Measurements from ENCODE around the gene ZFYVE21.

The ZFYVE21 gene

GRCh38 chr14:103725001-103725682, 9.5 kb downstream of the ZFYVE21 start:
- DNase-seq (ENCODE audit: low read depth, low spot score): no peak

- no peak for DNase-seq (ENCODE audit: low read depth, low spot score)
Measured at GRCh38 chr14:103725739-103726395, 10.3 kb downstream of the ZFYVE21 start.

- no peak for DNase-seq (ENCODE audit: low read depth, low spot score)
Measured at GRCh38 chr14:103726474-103726873, 10.9 kb downstream of the ZFYVE21 start.

- DNase-seq (ENCODE audit: low read depth, low spot score): no peak
Measured at GRCh38 chr14:103727313-103727980, 11.8 kb downstream of the ZFYVE21 start.

DNA sequence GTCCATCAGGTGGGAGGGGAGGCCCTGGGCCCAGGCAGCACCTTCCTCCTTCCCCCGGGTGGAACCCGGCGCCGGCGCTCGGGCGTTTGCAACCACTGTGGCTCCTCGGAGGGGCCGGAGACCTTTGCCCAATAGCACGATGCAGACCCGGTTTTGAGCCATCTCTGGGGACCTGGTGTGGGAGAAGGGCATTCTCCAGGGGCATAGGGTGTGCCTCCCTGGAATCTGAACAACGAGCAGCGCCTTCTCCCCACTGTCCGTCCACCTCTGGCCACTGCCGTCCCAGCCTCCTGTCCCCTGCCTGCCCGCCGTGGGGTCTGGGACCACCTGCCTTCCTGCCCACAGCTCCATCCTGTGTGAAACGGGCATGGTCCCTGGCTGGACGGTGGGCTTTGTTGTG, 12.5 kb downstream of the ZFYVE21 start:
- DNase-seq (ENCODE audit: low read depth, low spot score): no peak

GRCh38 chr14:103728721-103729120, 13.1 kb downstream of the ZFYVE21 start:
- DNase-seq (ENCODE audit: low read depth, low spot score): no peak

GRCh38 chr14:103729496-103730448, 14.2 kb downstream of the ZFYVE21 start:
- no peak for DNase-seq (ENCODE audit: low read depth, low spot score)

- DNase-seq (ENCODE audit: low read depth, low spot score): peak; percentile 40
Measured at GRCh38 chr14:103730490-103731035, 15.0 kb downstream of the ZFYVE21 start.

DNA sequence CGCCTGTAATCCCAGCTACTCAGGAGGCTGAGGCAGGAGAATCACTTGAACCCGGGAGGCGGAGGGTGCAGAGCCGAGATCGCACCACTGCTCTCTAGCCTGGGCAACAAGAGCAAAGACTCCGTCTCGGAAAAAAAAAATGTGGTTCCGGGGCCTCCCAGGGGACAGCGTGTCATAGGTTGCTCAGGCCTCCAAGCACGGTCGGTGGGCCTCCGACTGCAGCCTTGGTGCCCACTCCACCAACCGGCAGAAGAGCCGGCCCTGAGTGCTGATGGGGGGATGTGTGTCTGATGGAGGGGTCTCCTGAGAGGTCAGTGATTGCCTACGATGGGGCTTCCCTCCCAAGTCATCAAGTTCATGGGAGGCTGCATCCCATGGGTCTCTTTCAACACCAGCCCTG, 15.9 kb downstream of the ZFYVE21 start:
- no peak for DNase-seq (ENCODE audit: low read depth, low spot score)

DNA sequence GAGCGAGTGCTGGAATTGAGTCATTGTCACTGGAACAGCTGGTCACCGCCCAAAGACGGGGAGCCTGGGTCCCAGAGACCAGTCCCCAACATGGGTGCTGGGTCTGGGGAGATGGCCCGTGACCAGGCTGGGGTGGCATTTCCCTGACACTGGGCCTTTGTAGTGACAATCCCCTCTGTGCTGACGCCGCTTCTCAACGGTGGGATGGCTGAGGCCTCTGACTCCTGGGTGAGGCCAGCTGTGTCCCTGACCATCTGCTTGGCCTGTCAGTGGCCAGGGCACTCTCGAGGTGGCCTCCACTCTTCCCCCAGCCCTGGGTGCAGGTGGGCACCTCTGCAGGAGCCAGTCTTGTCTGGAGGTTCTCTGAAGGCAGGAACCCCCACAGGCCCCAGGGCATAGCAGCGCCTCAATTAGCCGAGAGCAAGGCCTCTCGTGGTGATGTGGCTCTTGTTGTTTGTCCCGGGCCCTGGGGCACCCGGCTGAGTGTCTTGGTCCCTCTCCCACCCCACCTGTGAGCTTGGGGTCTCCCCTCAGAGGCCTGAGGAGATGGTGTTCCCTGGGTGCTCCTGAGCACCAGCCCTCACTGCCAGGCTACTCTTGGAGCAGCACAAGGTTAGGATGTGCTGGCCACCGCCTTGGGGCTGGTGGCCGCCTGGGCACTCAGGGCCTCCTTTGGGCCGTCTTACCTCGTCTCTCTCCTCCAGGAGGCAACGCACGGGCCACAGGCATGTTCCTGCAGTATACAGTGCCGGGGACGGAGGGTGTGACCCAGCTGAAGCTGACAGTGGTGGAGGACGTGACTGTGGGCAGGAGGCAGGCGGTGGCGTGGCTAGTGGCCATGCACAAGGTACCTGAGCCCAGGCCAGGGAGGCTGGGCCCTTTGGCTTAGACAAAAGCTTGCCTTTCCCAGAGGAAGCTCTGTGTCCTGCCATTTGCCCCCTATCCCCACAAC, 16.6 kb downstream of the ZFYVE21 start:
- DNase-seq (ENCODE audit: low read depth, low spot score): no peak

DNA sequence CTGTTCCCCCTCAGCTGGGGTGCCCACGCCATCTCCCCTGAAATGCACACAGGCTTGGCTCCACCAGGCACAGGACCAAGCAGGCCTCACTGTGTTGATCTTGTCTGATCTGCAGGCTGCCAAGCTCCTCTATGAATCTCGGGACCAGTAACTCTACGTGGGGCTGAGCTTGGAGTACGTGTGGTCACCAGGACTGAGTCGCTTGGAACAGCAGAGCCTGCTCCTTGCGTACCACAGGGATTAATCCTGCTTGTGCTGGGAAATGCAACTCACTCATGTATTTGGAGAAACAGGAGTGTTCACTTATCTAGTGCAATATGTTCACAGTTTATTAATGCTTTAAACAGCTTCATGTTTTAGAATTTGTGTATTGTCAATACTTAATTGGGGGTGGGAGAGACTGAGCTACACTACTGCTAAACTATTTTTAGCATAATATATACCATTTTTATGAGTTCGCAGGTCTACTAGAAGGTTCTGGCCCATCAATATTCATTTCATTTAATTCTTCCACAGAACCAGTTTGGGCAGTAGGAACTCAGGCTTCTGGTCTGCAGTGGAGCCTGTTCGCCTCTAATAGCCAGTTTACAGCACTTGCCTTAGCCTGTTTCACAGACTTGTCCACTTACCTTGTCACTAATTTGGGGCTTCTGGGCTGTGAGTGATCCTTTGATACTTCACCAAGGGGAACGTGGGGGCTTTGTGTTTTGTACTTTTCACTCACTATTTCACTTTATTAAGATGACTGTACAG, 17.4 kb downstream of the ZFYVE21 start:
- no peak for DNase-seq (ENCODE audit: low read depth, low spot score)

DNA sequence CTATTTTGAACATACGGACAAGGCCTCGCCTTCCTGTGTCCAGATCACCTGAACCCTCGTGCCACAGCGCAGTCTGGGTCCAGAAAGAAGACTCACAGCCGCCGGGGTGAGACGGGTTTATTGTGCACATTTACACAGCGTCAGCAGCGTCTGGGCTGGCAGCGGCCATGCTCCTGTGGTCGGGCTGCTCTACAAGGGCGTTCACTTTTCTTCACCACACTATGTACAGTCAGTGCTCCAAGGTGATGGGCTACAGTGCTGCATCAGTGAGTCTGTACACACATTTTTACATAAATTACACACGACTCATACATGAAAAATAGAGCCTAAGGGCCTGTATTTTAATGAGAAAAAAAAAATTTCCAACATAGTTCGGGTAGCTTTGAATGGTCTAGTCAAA, 18.0 kb downstream of the ZFYVE21 start:
- DNase-seq (ENCODE audit: low read depth, low spot score): peak; percentile 54

- DNase-seq (ENCODE audit: low read depth, low spot score): no peak
Measured at GRCh38 chr14:103734081-103734888, 18.7 kb downstream of the ZFYVE21 start.

DNA sequence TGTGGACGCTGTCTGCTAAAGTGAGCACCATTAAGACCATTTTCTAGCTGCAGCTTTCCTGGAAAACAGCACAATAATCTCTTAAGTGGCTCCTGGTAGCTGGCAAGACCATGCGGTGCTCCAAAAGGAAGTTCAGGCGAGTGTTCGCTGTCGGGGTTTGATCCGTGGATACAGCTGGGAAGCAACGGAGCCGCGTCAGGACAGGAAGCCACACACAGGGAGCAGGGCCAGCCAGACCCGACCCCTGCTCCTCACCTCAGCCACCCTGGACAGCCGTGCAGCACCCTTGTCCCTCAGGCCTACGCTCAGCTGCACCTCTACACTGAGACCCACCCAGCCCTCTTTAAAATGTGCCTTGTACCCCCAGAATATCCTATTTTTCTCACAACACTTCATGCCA, 19.4 kb downstream of the ZFYVE21 start:
- no peak for DNase-seq (ENCODE audit: low read depth, low spot score)

- DNase-seq (ENCODE audit: low read depth, low spot score): no peak
Measured at GRCh38 chr14:103735439-103735814, 19.8 kb downstream of the ZFYVE21 start.

GRCh38 chr14:103735815-103736545, 20.4 kb downstream of the ZFYVE21 start:
- no peak for DNase-seq (ENCODE audit: low read depth, low spot score)

DNA sequence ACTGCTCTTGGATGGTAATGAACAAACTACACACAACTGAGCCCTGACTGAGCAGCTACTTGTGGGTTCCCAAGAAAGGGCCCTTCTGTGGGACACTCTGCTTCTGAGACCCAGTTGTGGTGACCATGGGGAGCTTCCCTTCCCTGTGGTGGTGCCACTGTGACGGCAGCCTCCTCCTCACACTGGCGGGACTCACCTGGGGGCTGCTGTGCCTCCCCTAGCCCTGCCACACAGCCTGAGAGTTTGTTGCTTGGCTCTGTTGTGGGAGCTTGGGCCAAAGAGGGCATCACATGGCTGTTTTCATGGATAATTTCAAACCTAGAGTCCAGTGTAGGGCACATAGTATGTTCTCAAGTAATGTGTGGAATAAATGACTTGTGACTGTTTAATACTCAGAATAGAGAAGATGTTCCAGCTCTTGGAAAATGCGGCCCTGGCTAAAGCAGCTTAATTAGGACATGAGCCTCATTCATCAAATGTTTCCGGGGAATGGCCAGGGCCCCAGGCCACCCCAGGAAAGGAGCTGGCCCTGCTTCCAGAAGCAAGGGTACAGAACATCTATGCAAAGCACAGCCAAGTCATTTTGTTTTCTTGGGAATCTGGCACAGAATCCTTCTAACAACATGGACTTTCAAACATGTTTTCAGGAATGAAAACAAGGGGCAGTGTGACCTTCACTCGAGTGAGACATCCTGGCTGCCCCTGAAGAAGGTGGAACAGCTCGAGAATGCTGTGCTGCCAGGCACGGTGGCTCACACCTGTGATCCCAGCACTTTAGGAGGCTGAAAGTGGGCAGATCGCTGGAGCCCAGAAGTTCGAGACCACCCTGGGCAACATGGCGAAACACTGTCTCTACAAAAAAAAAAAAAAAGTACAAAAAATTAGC, 21.2 kb downstream of the ZFYVE21 start:
- DNase-seq (ENCODE audit: low read depth, low spot score): no peak
